ENCODE results near the gene TMEM91. TPM values are rescaled to one million over a fixed set of nuclear protein-coding genes. Genes with fewer than 3 reads are reported as not detected.

Gene TMEM91
- total and polyA plus RNA-seq, 2 of the 8 experiments (the other 6 are each of a cell fraction or from before 2014, with no cell fraction given) = 5.3 to 7.4 TPM

DNA sequence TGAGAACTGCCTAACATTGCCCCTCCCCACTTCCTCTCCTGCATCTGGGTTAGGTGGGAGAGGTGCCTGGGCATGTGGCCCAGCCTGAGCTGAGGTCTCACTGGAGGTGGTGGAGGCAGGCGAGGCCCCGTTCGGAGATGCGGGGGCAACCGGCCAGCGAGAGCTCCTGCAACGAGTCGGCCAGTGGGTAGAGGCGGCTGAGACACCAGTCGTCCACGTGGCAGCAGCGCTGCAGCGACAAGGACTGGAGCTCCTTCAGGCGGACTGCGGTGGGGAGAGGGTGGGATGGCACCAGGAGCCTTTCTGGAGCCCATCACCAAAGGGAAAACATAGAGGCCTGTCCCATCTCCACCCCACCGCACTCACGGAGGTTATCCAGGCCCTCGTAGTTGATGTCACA is 56.8 kb downstream of the TMEM91 start (continued):
- TF ChIP-seq CHD2 (IDR thresholded peaks at IDR 0.05; ENCODE audit: low read length) = no peak
- no peak for TF ChIP-seq SP4 (IDR thresholded peaks at IDR 0.05; ENCODE audit: low read length)
- TF ChIP-seq, protein P1, sequence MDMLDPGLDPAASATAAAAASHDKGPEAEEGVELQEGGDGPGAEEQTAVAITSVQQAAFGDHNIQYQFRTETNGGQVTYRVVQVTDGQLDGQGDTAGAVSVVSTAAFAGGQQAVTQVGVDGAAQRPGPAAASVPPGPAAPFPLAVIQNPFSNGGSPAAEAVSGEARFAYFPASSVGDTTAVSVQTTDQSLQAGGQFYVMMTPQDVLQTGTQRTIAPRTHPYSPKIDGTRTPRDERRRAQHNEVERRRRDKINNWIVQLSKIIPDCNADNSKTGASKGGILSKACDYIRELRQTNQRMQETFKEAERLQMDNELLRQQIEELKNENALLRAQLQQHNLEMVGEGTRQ (IDR thresholded peaks at IDR 0.05; ENCODE audit: low read length) = no peak
- no peak for TF ChIP-seq NANOG (IDR thresholded peaks at IDR 0.05; ENCODE audit: insufficient read depth, low read depth, low read length, poor library complexity, severe bottlenecking)
- no peak for TF ChIP-seq CREB1 (IDR thresholded peaks at IDR 0.05)
- TF ChIP-seq CBX5 (IDR thresholded peaks at IDR 0.05; ENCODE audit: low read depth, low read length) = no peak
- no peak for TF ChIP-seq KDM5A (IDR thresholded peaks at IDR 0.05; ENCODE audit: low read length)
- TF ChIP-seq RFX5 (IDR thresholded peaks at IDR 0.05; ENCODE audit: borderline replicate concordance, low read depth, low read length) = no peak
- TF ChIP-seq EP300 (IDR thresholded peaks at IDR 0.05; ENCODE audit: borderline replicate concordance in 1 of 2, low read depth in 2 of 2, low read length in 2 of 2) = no peak

Other genes with a start within 250 kb of the TMEM91 start
- 245 and 267 TPM in 2 replicates for gene CYP2S1, start 183.3 kb upstream of the TMEM91 start, total RNA-seq (2021; fragmentation: NEBNext Ultra II Directional; extraction: Animal tissue kit (Norgen Biotek cat#: 25700))
- 97.9 and 210 TPM in 2 replicates for gene CYP2S1, start 183.3 kb upstream of the TMEM91 start, polyA plus RNA-seq (2011; rRNA removed)
- 51.0 and 53.3 TPM in 2 replicates for gene AXL, start 157.3 kb upstream of the TMEM91 start, total RNA-seq (2021; fragmentation: NEBNext Ultra II Directional; extraction: Animal tissue kit (Norgen Biotek cat#: 25700))
- gene AXL, start 157.3 kb upstream of the TMEM91 start, polyA plus RNA-seq (2011; rRNA removed) = 35.3 and 62.4 TPM in 2 replicates
- gene HNRNPUL1, start 112.2 kb upstream of the TMEM91 start, total RNA-seq (2021; fragmentation: NEBNext Ultra II Directional; extraction: Animal tissue kit (Norgen Biotek cat#: 25700)) = 264 and 268 TPM in 2 replicates
- 99.5 and 157 TPM in 2 replicates for gene HNRNPUL1, start 112.2 kb upstream of the TMEM91 start, polyA plus RNA-seq (2011; rRNA removed)
- gene CCDC97, start 66.4 kb upstream of the TMEM91 start, total RNA-seq (2021; fragmentation: NEBNext Ultra II Directional; extraction: Animal tissue kit (Norgen Biotek cat#: 25700)) = 21.1 and 27.1 TPM in 2 replicates
- gene CCDC97, start 66.4 kb upstream of the TMEM91 start, polyA plus RNA-seq (2011; rRNA removed) = 19.8 and 32.6 TPM in 2 replicates
- gene TGFB1, start 22.6 kb upstream of the TMEM91 start, total RNA-seq (2021; fragmentation: NEBNext Ultra II Directional; extraction: Animal tissue kit (Norgen Biotek cat#: 25700)) = 10.6 and 12.2 TPM in 2 replicates
- gene TGFB1, start 22.6 kb upstream of the TMEM91 start, polyA plus RNA-seq (2011; rRNA removed) = 1.7 and 6.5 TPM in 2 replicates
- 4.9 and 5.0 TPM in 2 replicates for gene B9D2, start 12.4 kb upstream of the TMEM91 start, total RNA-seq (2021; fragmentation: NEBNext Ultra II Directional; extraction: Animal tissue kit (Norgen Biotek cat#: 25700))
- 6.3 and 9.0 TPM in 2 replicates for gene B9D2, start 12.4 kb upstream of the TMEM91 start, polyA plus RNA-seq (2011; rRNA removed)
- 56.2 and 66.0 TPM in 2 replicates for gene EXOSC5, start 20.8 kb downstream of the TMEM91 start, total RNA-seq (2021; fragmentation: NEBNext Ultra II Directional; extraction: Animal tissue kit (Norgen Biotek cat#: 25700))
- gene EXOSC5, start 20.8 kb downstream of the TMEM91 start, polyA plus RNA-seq (2011; rRNA removed) = 92.8 and 125 TPM in 2 replicates
- 14.2 and 15.2 TPM in 2 replicates for gene BCKDHA, start 21.3 kb downstream of the TMEM91 start, total RNA-seq (2021; fragmentation: NEBNext Ultra II Directional; extraction: Animal tissue kit (Norgen Biotek cat#: 25700))
- 69.6 and 103 TPM in 2 replicates for gene BCKDHA, start 21.3 kb downstream of the TMEM91 start, polyA plus RNA-seq (2011; rRNA removed)
- gene B3GNT8, start 50.8 kb downstream of the TMEM91 start, total RNA-seq (2021; fragmentation: NEBNext Ultra II Directional; extraction: Animal tissue kit (Norgen Biotek cat#: 25700)) = 0.86 and 1.6 TPM in 2 replicates
- gene B3GNT8, start 50.8 kb downstream of the TMEM91 start, polyA plus RNA-seq (2011; rRNA removed) = 0.55 and 0.67 TPM in 2 replicates
- 86.8 and 92.2 TPM in 2 replicates for gene DMAC2, start 63.4 kb downstream of the TMEM91 start, total RNA-seq (2021; fragmentation: NEBNext Ultra II Directional; extraction: Animal tissue kit (Norgen Biotek cat#: 25700))
- 170 and 190 TPM in 2 replicates for gene DMAC2, start 63.4 kb downstream of the TMEM91 start, polyA plus RNA-seq (2011; rRNA removed)
- gene ERICH4, start 66.6 kb downstream of the TMEM91 start, total RNA-seq (2021; fragmentation: NEBNext Ultra II Directional; extraction: Animal tissue kit (Norgen Biotek cat#: 25700)) = not detected in 2 replicates
- gene ERICH4, start 66.6 kb downstream of the TMEM91 start, polyA plus RNA-seq (2011; rRNA removed) = not detected in 2 replicates
- not detected in 2 replicates for gene CEACAM21, start 199.6 kb downstream of the TMEM91 start, total RNA-seq (2021; fragmentation: NEBNext Ultra II Directional; extraction: Animal tissue kit (Norgen Biotek cat#: 25700))
- gene CEACAM21, start 199.6 kb downstream of the TMEM91 start, polyA plus RNA-seq (2011; rRNA removed) = 0.06 TPM in 1 of 2 replicates, not detected in the other

Measured in H1 (cell line).